Endothelial cell of umbilical vein (primary cell): ENCODE measurements around the gene CACNA1C. TPM values are rescaled to one million over a fixed set of nuclear protein-coding genes. Genes with fewer than 3 reads are reported as not detected.

Source experiments
- BruUV-seq: library from RNA; stranded (reverse); fragments of 400-500 nt; replicated peaks from 2 replicates; lab custom pipeline; 2021; lab: Mats Ljungman, UMichigan
- CTCF ChIA-PET: fragments of 300-600, 350-600 bp; sonication (Branson Sonifier 250); formaldehyde crosslinking; loops from one replicate; lab custom pipeline; 2021; ENCODE audit warnings: antibody characterized with exemption, inconsistent platforms; lab: Charles Lee
- POLR2A ChIA-PET: fragments of 300-600, 350-600 bp; sonication (Branson Sonifier 250); formaldehyde crosslinking; loops from one replicate; lab custom pipeline; 2021; ENCODE audit warnings: antibody characterized with exemption, inconsistent platforms; lab: Charles Lee
- DNase-seq: peaks from one replicate; pipeline ENCODE4 v3.0.0-alpha.2; 2011; ENCODE audit warnings: low read depth, low spot score
- FAIRE-seq: peaks from 2 replicates; lab custom pipeline; 2011; peaks lifted over from hg19 to GRCh38; lab: Jason Lieb, UNC
- H2AFZ ChIP-seq: 2 replicates; pipeline ENCODE4 v1.6.0; 2012; ENCODE audit warnings: low read depth, low read length, control low read depth, inconsistent platforms
- H3K27ac ChIP-seq: 2 replicates; pipeline ENCODE4 v1.5.1; 2011; ENCODE audit warnings: low read depth, mild to moderate bottlenecking, control low read depth, low read length, moderate library complexity; ENCODE audit not compliant: insufficient read depth
- H3K27me3 ChIP-seq, 2 experiments: 2 replicates each; pipeline versions ENCODE4 v1.6.0 to v1.6.1; 2011; ENCODE audit warnings: low read length in 2 of 2, mixed read lengths in 1 of 2; ENCODE audit not compliant: control insufficient read depth in 2 of 2, insufficient read depth in 2 of 2
- H3K36me3 ChIP-seq, 2 experiments: 2 replicates in 1 of 2; 3 replicates in 1 of 2; pipeline ENCODE4 v1.5.1; 2011; ENCODE audit warnings: low read length in 2 of 2, mild to moderate bottlenecking in 1 of 2, moderate library complexity in 1 of 2; ENCODE audit not compliant: control insufficient read depth in 2 of 2, insufficient read depth in 2 of 2; ENCODE audit errors: extremely low read depth in 1 of 2
- H3K4me1 ChIP-seq: 3 replicates; pipeline ENCODE4 v1.5.1; 2011; ENCODE audit warnings: mild to moderate bottlenecking, low read length; ENCODE audit not compliant: control insufficient read depth, insufficient read depth; ENCODE audit errors: extremely low read depth
- H3K4me2 ChIP-seq: 2 replicates; pipeline ENCODE4 v1.6.1; 2011; ENCODE audit warnings: low read length, control low read depth, mixed read lengths; ENCODE audit not compliant: insufficient read depth
- H3K4me3 ChIP-seq, 3 experiments: fragments of 200-600 bp in 1 of 3; sonication (generic), shearing (Covaris generic) in 1 of 3; replicated peaks in 1 of 3; 2 replicates each; pipeline ENCODE4 v1.5.1; 2011 to 2016; ENCODE audit warnings: control low read depth in 3 of 3, low read length in 3 of 3, mild to moderate bottlenecking in 2 of 3, inconsistent platforms in 1 of 3, low read depth in 1 of 3, moderate library complexity in 1 of 3; ENCODE audit not compliant: insufficient read depth in 1 of 3
- H3K79me2 ChIP-seq: 2 replicates; pipeline ENCODE4 v1.6.0; 2012; ENCODE audit warnings: low read length, inconsistent platforms; ENCODE audit not compliant: control insufficient read depth, insufficient read depth
- H3K9ac ChIP-seq: replicated peaks from 2 replicates; pipeline ENCODE3; 2011; ENCODE audit warnings: low read length, control low read depth; ENCODE audit not compliant: insufficient read depth; ENCODE audit errors: extremely low read depth
- H3K9me1 ChIP-seq: replicated peaks from 3 replicates; pipeline ENCODE4 v1.6.0; 2011; ENCODE audit warnings: mild to moderate bottlenecking, low read length; ENCODE audit not compliant: control insufficient read depth, insufficient read depth; ENCODE audit errors: extremely low read depth
- H3K9me3 ChIP-seq: replicated peaks from 2 replicates; pipeline ENCODE4 v1.5.1; 2012; ENCODE audit warnings: low read length, inconsistent platforms; ENCODE audit not compliant: control insufficient read depth, insufficient read depth
- H4K20me1 ChIP-seq: replicated peaks from 2 replicates; pipeline ENCODE3; 2011; ENCODE audit warnings: mild to moderate bottlenecking, low read length; ENCODE audit not compliant: control insufficient read depth, insufficient read depth; ENCODE audit errors: extremely low read depth
- CTCF ChIP-seq, 2 donors: IDR thresholded peaks; 1 replicate in 1 of 2; 2 replicates in 1 of 2; pipeline ENCODE4 v1.5.1; 2011; ENCODE audit warnings: low read length in 2 of 2, mild to moderate bottlenecking in 2 of 2, moderate library complexity in 2 of 2, control low read depth in 1 of 2, inconsistent platforms in 1 of 2, low read depth in 1 of 2; ENCODE audit not compliant: insufficient read depth in 1 of 2; ENCODE audit errors: extremely low read depth in 1 of 2
- EZH2 ChIP-seq: IDR thresholded peaks from 2 replicates; pipeline ENCODE4 v1.6.1; 2012; ENCODE audit warnings: borderline replicate concordance, low read depth, mild to moderate bottlenecking, moderate library complexity, low read length, inconsistent platforms; ENCODE audit not compliant: severe bottlenecking
- FOS ChIP-seq: IDR thresholded peaks from 2 replicates; pipeline ENCODE4 v1.6.1; 2011; ENCODE audit warnings: mild to moderate bottlenecking, low read length, moderate library complexity, borderline replicate concordance; ENCODE audit not compliant: insufficient read depth
- GATA2 ChIP-seq: IDR thresholded peaks from 2 replicates; pipeline ENCODE4 v1.7.0; 2011; ENCODE audit warnings: low read depth, mild to moderate bottlenecking, moderate library complexity, mixed read lengths, low read length; ENCODE audit not compliant: insufficient read length, insufficient read depth
- JUN ChIP-seq: IDR thresholded peaks from 2 replicates; pipeline ENCODE4 v1.6.1; 2011; ENCODE audit warnings: borderline replicate concordance, low read depth; ENCODE audit not compliant: insufficient read length, insufficient read depth
- MAX ChIP-seq: IDR thresholded peaks from 2 replicates; pipeline ENCODE4 v1.6.1; 2011; ENCODE audit not compliant: insufficient read depth, insufficient read length
- MYC ChIP-seq: IDR thresholded peaks from one replicate; pipeline ENCODE4 v1.6.1; 2011; ENCODE audit warnings: mild to moderate bottlenecking, low read depth, low read length
- POLR2A ChIP-seq: IDR thresholded peaks from 2 replicates; pipeline ENCODE4 v1.6.1; 2012; ENCODE audit warnings: low read depth, mild to moderate bottlenecking, control low read depth, low read length
- POLR2AphosphoS5 ChIP-seq: IDR thresholded peaks from 2 replicates; pipeline ENCODE4 v1.6.1; 2012; ENCODE audit warnings: low read depth, mild to moderate bottlenecking, control low read depth, low read length, moderate library complexity; ENCODE audit not compliant: insufficient read depth
- dilution Hi-C: fragments of 300-500 bp; cut with MboI; formaldehyde crosslinking; loops from one replicate; pipeline ENCODE4 v1.15.0; 2019; ENCODE audit warnings: low sequenced_read_pairs; ENCODE audit not compliant: extremely low pct_ligation_motif_present
- intact Hi-C: fragments of 100-400 bp; cut with micrococcal nuclease; formaldehyde crosslinking; loops from one replicate; pipeline ENCODE4 v1.10.0; 2022
- polyA plus RNA-seq, 4 experiments: library from polyadenylated mRNA; depleted of rRNA in 3 of 4; stranded (reverse) in 3 of 4; unstranded in 1 of 4; fragments of >200 nt; gene quantifications; 2 replicates each; pipeline versions ENCODE4 v1.2.1 to v1.2.3, GENCODE V29; 2011 to 2012; ENCODE audit warnings: missing spikeins in 1 of 4
- total RNA-seq: library from RNA; stranded (reverse); gene quantifications from 2 replicates; pipeline ENCODE4 v1.2.3, GENCODE V29; 2021

CACNA1C gene
- total and polyA plus RNA-seq, 2 donors (not counting 3 experiments of a cell fraction or from before 2014, with no cell fraction given) = not detected

- no peaks in the 10 kb centered on the region for H3K9me3 ChIP-seq
- no peaks in the 10 kb centered on the region for H3K9me1 ChIP-seq
- no peaks in the 10 kb centered on the region for H3K27me3 ChIP-seq
- no peaks in the 10 kb centered on the region for H3K4me1 ChIP-seq
- no peaks in the 10 kb centered on the region for H3K36me3 ChIP-seq
- no peak overlapping the region for H3K4me2 ChIP-seq
- intact Hi-C loops (no loop called here), dilution Hi-C loops (no loop called here)
- no peak for FAIRE-seq
- no peaks in the 10 kb centered on the region for H3K79me2 ChIP-seq
- ChIA-PET POLR2A (no interaction called here), CTCF (no interaction called here)
- DNase-seq = no peak
- H3K9ac ChIP-seq = no peak overlapping the region
- no peak overlapping the region for H3K27ac ChIP-seq
- TF ChIP-seq CTCF (IDR thresholded peaks at IDR 0.05; ENCODE audit: extremely low read depth in 1 of 2, insufficient read depth in 1 of 2, low read depth in 1 of 2, low read length in 2 of 2) = no peak
- no peak for TF ChIP-seq JUN
- no peak for TF ChIP-seq MAX
- no peak for TF ChIP-seq POLR2A
- no peak for TF ChIP-seq POLR2AphosphoS5
- no peak for TF ChIP-seq EZH2
- TF ChIP-seq MYC = no peak
- no peak for TF ChIP-seq GATA2
- no peak for TF ChIP-seq FOS
- H3K4me3 ChIP-seq = no peak overlapping the region
- no TSS peak for BruUV-seq
- no peak overlapping the region for H2AFZ ChIP-seq
- no peaks in the 10 kb centered on the region for H4K20me1 ChIP-seq
Observed at GRCh38 chr12:2092890-2093289, 40.1 kb downstream of the CACNA1C start.
